SH-SY5Y (cell line): ENCODE results near the gene EXOC6B.

Source experiments
- GATA2 ChIP-seq: IDR thresholded peaks from 2 replicates; pipeline ENCODE4 v1.6.1; 2011; ENCODE audit warnings: mild to moderate bottlenecking, low read depth, low read length
- GATA3 ChIP-seq: IDR thresholded peaks from 2 replicates; pipeline ENCODE4 v1.6.1; 2011; ENCODE audit warnings: low read depth, mild to moderate bottlenecking, low read length, moderate library complexity

DNA sequence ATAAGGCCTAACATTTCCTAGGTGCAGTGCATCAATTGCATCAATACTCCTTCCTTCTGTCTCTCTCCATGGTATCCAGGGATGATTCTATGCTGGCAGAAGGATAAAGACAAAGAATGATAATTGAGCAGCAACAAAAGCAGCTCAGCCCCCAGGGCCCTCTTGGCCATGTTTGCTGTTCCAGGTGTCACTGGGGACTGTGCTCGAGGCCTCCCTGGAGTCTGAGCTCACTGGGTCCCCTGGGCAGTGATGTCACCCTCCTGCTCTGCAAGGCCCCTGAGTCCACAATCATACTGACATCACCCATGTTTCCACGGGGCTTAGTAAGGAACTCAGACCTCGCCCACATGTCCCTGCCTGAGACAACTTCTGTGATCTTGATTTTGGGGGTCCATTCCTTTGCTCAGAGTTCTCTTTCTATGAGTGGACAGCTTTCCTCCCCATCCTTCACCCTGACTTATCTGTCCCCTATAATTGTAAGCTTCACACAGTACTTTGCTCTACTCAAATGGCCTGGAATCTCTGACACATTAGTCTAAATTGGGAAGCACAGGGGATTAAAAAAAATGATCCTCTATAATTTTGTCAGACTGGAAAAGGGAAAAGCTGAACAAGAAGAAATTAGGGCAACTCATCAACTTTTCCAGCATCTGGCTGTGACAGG, 15.8 kb upstream of the EXOC6B start:
- TF ChIP-seq GATA2, result no peak
- no peak for TF ChIP-seq GATA3
